Erythroblast (primary cell): Measurements from ENCODE around the gene COX19.

Experiments used
- GATA1 ChIP-seq: IDR thresholded peaks from 2 replicates; pipeline ENCODE4 v1.6.1; 2011; ENCODE audit warnings: low read depth, mild to moderate bottlenecking, control low read depth, low read length, moderate library complexity
- POLR2A ChIP-seq: IDR thresholded peaks from 2 replicates; pipeline ENCODE4 v1.6.1; 2011; ENCODE audit warnings: mild to moderate bottlenecking, low read length

DNA sequence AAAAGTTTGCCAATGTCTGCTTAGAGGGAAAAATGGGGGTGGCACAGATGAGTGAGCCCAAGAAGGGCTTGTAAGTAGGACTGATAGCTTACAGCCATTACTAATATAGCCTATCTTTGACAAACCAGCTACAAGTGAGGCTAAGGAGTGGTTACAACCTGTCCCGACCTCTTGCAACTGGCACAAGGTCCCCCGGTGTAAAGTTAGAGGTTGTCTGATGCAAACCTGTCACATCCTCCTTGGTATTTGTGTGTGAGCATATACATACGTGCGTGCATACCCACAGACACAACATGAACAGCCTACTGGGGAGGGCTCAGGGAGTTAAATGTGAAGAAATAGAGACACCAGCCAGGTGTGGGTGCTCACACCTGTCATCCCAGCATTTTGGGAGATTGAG lies 35.5 kb downstream of the COX19 start:
- TF ChIP-seq POLR2A, result no peak
- TF ChIP-seq GATA1, result no peak
